ENCODE data around the gene LEUTX. TPM values are rescaled to one million over a fixed set of nuclear protein-coding genes. Genes with fewer than 3 reads are reported as not detected.

Gene LEUTX
- total RNA-seq, 1 experiment from 2014 or later, result not detected

- no peaks in the 10 kb centered on the region for H3K27me3 Mint-ChIP-seq (ENCODE audit: unreplicated experiment)
- no peak for DNase-seq
- CTCF ChIA-PET, result no interaction called here
- TF ChIP-seq, protein P1, sequence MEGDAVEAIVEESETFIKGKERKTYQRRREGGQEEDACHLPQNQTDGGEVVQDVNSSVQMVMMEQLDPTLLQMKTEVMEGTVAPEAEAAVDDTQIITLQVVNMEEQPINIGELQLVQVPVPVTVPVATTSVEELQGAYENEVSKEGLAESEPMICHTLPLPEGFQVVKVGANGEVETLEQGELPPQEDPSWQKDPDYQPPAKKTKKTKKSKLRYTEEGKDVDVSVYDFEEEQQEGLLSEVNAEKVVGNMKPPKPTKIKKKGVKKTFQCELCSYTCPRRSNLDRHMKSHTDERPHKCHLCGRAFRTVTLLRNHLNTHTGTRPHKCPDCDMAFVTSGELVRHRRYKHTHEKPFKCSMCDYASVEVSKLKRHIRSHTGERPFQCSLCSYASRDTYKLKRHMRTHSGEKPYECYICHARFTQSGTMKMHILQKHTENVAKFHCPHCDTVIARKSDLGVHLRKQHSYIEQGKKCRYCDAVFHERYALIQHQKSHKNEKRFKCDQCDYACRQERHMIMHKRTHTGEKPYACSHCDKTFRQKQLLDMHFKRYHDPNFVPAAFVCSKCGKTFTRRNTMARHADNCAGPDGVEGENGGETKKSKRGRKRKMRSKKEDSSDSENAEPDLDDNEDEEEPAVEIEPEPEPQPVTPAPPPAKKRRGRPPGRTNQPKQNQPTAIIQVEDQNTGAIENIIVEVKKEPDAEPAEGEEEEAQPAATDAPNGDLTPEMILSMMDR (IDR thresholded peaks at IDR 0.05; ENCODE audit: unreplicated experiment), result no peak
- H3K4me3 Mint-ChIP-seq (ENCODE audit: low read depth, unreplicated experiment), result no peak overlapping the region
- H3K27ac Mint-ChIP-seq (ENCODE audit: unreplicated experiment), result no peak overlapping the region
- BruUV-seq (replicated peaks), result no TSS peak
- H3K9me3 Mint-ChIP-seq (ENCODE audit: low read depth, unreplicated experiment), result no peaks in the 10 kb centered on the region
- no peaks in the 10 kb centered on the region for H3K4me1 Mint-ChIP-seq (ENCODE audit: low read depth, unreplicated experiment)
- intact Hi-C loops (cut with micrococcal nuclease; ENCODE audit: unreplicated experiment), result no loop called here
- no peaks in the 10 kb centered on the region for H3K36me3 Mint-ChIP-seq (ENCODE audit: insufficient read depth, unreplicated experiment)
These were observed 42.0 kb downstream of the LEUTX start for GRCh38 chr19:39820696-39821095.

- H3K36me3 Mint-ChIP-seq (ENCODE audit: insufficient read depth, unreplicated experiment), result peaks cover 17% of the 10 kb centered on the region
- no TSS peak for BruUV-seq (replicated peaks)
- CTCF ChIA-PET, result no interaction called here
These were observed 45.0 kb downstream of the LEUTX start for GRCh38 chr19:39823686-39824085.

DNA sequence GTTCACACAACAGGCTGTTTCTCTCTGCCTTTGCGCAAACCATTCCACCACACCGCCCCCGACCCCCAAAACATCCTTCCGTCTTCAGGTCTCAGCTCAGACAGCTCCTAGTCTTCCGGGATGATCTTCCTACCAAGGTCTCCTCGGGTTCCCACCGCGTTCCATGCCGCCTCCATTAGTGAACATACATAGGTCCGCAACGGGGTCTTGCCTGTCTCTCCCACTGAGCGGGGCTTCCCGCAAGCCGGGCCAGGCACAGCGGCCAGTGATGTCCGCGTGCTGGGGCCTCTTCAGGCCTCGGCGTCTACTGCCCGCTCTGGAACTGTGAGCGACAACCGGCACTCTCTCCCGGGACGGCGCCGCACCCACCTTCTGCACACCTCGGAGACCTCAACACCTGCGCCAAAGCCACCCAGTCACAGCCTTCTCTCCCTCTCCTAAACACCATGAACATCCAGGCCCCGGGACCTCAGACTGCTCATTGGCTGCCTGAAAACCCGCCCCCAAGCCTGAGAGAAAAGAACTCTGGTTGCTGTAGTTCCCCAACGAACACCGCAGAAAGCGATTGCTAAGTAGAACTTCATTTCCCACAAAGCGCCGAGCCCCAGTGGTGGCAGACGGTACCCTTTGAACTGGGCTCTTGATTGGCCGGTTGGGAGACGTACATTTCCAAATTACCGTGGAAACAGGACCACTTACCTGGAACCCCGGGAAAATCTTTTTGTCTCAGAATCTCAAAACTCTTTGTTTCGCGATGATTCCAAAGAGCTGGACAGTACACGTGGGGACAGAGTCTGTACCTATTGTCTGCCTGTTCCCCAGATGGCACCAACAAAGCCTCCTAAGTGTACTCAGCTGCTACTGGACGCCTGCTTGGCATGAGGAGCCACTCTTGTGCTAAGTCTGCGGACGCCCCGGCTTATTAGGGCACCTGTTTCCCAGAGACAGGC is 45.8 kb downstream of the LEUTX start:
- intact Hi-C loops (cut with micrococcal nuclease; ENCODE audit: unreplicated experiment), result no loop called here
- H3K36me3 Mint-ChIP-seq (ENCODE audit: insufficient read depth, unreplicated experiment), result peaks cover 23% of the 10 kb centered on the region
- CTCF ChIA-PET, result no interaction called here
- no peaks in the 10 kb centered on the region for H3K9me3 Mint-ChIP-seq (ENCODE audit: low read depth, unreplicated experiment)
- no peak overlapping the region for H3K4me3 Mint-ChIP-seq (ENCODE audit: low read depth, unreplicated experiment)
- no peak for DNase-seq
- no peak overlapping the region for H3K27ac Mint-ChIP-seq (ENCODE audit: unreplicated experiment)
- H3K4me1 Mint-ChIP-seq (ENCODE audit: low read depth, unreplicated experiment), result no peaks in the 10 kb centered on the region
- no TSS peak for BruUV-seq (replicated peaks)
- H3K27me3 Mint-ChIP-seq (ENCODE audit: unreplicated experiment), result no peaks in the 10 kb centered on the region
- TF ChIP-seq, protein P1 (IDR thresholded peaks at IDR 0.05; ENCODE audit: unreplicated experiment), result no peak

More at GRCh38 chr19:39823686-39824085, 45.0 kb downstream of the LEUTX start:
- TF ChIP-seq, protein P1 (IDR thresholded peaks at IDR 0.05; ENCODE audit: unreplicated experiment), result no peak
- H3K27me3 Mint-ChIP-seq (ENCODE audit: unreplicated experiment), result no peaks in the 10 kb centered on the region
- no peak for DNase-seq
- H3K4me1 Mint-ChIP-seq (ENCODE audit: low read depth, unreplicated experiment), result no peaks in the 10 kb centered on the region
- H3K27ac Mint-ChIP-seq (ENCODE audit: unreplicated experiment), result no peak overlapping the region
- no peak overlapping the region for H3K4me3 Mint-ChIP-seq (ENCODE audit: low read depth, unreplicated experiment)
- intact Hi-C loops (cut with micrococcal nuclease; ENCODE audit: unreplicated experiment), result no loop called here
- H3K9me3 Mint-ChIP-seq (ENCODE audit: low read depth, unreplicated experiment), result no peaks in the 10 kb centered on the region

DNA sequence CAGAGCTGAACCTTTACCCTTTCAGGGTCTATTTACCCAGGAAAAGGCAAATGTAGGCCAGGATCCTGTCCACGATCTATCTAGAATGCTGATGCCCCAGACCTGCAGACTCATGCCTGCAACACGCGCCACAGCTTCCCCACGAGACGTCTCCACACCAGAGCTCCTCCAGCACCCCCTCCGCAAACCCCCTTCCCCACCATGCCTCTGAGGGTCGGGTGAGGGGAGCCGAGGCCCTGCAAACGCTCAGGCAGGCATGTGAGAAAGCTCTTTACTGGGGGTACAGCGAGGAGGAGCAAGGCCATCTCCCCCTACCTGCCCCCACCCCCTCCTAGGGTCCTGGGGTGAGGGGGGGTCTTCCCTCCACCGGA is 46.4 kb downstream of the LEUTX start:
- no TSS peak for BruUV-seq (replicated peaks)
- no peaks in the 10 kb centered on the region for H3K27me3 Mint-ChIP-seq (ENCODE audit: unreplicated experiment)
- no peaks in the 10 kb centered on the region for H3K9me3 Mint-ChIP-seq (ENCODE audit: low read depth, unreplicated experiment)
- no peaks in the 10 kb centered on the region for H3K4me1 Mint-ChIP-seq (ENCODE audit: low read depth, unreplicated experiment)
- peaks cover 26% of the 10 kb centered on the region for H3K36me3 Mint-ChIP-seq (ENCODE audit: insufficient read depth, unreplicated experiment)
- CTCF ChIA-PET, result no interaction called here
- H3K4me3 Mint-ChIP-seq (ENCODE audit: low read depth, unreplicated experiment), result no peak overlapping the region
- no peak overlapping the region for H3K27ac Mint-ChIP-seq (ENCODE audit: unreplicated experiment)
- intact Hi-C loops (cut with micrococcal nuclease; ENCODE audit: unreplicated experiment), result no loop called here
- TF ChIP-seq, protein P1 (IDR thresholded peaks at IDR 0.05; ENCODE audit: unreplicated experiment), result no peak
- no peak for DNase-seq

Measured in Calu3 (cell line).